DMS53 (cell line): Measurements from ENCODE around the gene SLC35A3.

Source experiments
- DNase-seq: peaks from one replicate; lab custom pipeline; 2025; lab: John Stamatoyannopoulos, UW

Gene SLC35A3

DNA sequence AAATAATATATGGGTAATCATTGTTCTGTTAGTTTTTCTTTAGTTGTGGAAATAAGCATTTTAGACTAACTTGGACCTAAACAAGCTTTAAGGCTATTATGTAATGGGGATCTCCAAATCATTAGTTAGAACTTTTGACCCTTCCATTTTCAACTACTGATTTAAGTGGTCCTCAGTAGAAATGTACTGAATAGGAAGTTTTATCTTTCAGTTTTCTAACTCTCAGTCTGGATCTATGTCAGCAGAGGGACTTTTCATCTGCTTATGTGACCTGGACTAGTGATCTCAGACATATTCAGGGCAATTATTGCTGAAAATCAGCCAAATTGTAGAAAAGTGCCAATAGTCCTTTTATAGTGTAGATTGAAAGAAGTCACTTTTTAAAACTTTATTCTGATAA, 106.9 kb downstream of the SLC35A3 start:
- no peak for DNase-seq

DNA sequence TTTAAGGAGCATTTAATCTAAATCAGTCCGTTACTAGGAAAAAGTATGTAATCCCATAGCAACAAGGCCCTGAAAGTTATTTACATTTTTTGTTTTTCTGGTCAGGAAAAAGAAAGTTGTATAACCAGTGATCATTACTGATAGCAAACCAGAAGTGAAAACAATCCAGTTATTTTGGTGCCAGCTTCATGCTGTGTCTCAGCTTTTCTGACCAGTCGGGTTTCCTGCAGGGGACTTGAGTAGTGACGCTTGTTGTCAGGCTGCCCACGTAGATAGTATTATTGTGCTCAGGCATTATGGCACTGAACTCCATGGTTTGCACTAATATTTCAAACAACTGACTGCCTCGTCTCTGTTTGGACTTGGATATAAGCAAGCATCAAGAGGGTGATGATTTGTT, 107.7 kb downstream of the SLC35A3 start:
- DNase-seq, result no peak

- no peak for DNase-seq
Measured at GRCh38 chr1:100080331-100080730, 110.5 kb downstream of the SLC35A3 start.
